GM19043 (cell line): Measurements from ENCODE around the gene SLC12A7.
"Not testable (repeated sequence)": the region's sequence is repeated elsewhere in the genome, so short reads cannot be mapped to it uniquely, and the experiment has no call there.

Source experiments
- ATAC-seq: cut with Tn5 transposase; IDR thresholded peaks from one replicate; pipeline ENCODE4 v1.9.1; 2021; ENCODE audit warnings: low read depth; ENCODE audit not compliant: unreplicated experiment

The SLC12A7 gene

DNA sequence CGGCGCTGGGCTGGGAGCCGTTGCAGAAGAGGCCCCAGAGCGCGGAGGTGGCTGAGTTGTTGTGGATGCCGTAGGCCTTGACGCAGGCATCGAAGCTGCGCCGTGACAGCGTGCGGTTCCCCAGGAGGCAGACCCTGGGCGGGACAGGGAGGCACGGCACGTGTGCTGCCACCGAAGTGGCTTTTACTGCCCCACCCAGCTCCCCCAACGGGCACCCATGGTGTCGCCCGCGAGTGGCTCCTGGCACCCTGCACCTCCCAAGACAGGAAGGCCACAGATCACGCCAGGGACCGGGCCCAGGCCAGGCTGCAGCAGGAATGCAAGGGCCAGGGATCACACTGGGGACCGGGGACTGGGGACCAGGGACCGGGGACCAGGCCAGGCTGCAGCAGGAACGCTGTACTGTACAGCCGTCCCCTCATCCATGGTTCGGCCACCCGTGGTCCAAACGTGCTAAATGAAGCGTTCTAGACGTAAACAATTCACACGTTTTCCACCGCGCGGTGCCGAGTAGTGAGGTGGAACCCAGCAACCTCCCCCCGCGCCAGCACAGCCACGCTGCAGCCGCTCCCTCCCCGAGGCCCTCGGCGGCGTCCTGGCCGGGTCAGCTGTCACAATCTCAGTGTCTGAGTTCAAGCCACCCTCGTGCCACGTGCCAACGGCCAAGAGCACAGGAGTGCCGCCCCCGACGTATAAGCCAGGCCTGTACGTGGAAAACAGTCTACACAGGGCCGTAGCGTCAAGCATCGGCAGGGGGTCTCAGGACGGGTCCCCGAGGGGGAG is 27.8 kb downstream of the SLC12A7 start:
- ATAC-seq, result no peak

DNA sequence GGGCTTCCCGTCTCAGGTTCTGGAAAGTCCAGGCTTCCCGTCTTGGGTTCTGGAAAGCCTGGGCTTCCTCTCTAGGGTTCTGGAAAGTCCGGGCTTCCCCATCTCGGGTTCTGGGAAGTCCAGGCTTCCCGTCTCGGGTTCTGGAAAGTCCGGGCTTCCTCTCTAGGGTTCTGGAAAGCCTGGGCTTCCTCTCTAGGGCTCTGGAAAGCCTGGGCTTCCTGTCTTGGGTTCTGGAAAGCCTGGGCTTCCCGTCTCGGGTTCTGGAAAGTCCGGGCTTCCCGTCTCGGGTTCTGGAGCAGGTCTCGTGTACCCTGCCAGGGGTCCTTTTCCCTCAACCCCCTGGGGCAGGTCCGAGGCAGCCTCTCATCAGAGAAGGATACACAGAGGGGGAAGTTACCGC is 28.8 kb downstream of the SLC12A7 start:
- ATAC-seq, result not testable (repeated sequence)

DNA sequence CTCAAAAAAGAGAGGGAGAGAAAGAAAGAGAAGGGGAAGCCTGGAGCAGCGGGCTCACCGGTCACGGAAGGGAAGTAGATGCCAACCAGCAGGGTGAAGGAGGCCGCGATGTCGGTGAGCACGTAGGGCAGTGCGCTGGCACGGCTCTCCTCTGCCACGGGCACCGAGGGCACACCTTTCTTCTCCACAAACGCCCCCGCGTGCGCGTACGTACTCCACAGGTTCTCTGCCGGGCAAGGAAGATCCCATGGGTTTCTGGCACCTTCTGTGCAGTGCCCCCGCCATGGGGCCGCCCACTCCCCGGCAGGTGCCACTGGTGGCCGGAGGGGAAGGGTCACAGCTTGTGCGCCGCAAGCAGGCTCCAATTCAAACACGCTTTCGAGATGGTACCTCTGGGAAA is 30.3 kb downstream of the SLC12A7 start:
- ATAC-seq, result no peak

DNA sequence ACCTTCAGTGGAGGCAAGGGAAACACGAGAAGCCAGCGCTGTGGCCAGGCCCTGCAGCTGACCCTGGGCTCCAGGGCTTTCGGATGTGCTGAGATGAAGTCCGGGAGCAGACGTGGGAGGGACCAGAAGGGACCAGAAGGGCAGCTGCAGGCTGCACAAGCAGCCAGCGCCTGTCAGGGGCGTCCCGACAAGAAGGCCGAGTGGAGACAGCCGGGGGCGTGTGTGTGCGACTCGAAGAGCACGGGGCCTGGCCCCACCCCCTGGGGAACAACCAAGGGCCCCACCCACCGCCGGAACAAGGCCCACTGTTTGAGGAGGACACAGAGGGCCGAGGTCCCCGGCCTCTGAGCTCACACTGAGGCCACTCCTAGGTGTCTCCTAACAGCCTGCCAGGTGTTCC is 31.4 kb downstream of the SLC12A7 start:
- ATAC-seq, result no peak

DNA sequence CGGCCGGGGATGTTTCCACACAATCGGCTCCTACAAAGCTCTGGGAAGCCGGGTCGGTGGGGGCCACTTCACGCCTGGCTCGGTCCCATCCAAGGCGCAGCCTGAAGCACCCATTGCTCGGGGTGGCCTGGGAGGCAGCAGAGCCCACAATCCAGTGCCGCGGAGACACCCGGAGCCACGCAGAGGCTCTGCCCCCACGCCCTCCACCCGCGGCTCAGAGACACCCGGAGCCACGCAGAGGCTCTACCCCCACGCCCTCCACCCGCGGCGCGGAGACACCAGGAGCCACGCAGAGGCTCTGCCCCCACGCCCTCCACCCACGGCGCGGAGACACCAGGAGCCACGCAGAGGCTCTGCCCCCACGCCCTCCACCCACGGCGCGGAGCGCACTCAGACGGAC is 31.9 kb downstream of the SLC12A7 start:
- ATAC-seq, result no peak

DNA sequence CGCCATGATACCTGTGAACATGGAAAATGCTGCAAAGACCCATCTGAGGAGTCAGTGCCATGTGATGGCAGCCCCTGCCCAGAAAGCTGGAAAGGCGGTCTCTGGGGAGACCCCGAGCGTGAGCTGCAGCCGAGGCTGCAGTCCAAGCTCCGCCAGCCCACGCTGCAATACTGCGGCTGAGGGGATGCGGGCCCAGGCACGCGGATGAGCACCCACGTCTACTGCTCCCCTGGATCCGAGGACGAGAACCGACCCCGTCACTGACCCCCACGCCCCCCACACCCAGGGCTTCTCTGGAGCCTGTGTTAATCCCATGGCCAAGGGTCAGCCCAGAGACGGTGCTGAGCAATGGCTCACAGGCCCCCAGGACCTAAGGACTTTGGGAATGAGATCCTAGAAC is 32.4 kb downstream of the SLC12A7 start:
- no peak for ATAC-seq

DNA sequence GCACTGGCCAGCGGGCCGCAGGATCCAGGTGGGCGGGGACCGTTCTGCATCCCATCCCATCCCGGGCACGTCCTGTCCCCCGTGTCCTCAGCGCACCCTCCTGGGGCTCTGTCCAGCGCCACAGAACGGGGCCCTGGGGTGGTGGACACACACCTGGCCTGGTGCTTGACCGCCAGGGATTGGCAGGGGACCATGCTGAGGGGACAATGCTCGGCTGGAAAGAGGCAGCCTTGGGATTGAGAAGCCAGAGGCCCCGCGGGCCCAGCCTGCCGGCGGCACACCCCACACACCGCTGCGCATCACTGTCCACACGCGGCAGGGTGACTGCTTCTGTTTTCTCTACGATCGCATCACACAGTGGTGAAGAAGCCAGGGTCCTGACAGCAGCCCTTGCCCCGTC is 33.0 kb downstream of the SLC12A7 start:
- no peak for ATAC-seq

DNA sequence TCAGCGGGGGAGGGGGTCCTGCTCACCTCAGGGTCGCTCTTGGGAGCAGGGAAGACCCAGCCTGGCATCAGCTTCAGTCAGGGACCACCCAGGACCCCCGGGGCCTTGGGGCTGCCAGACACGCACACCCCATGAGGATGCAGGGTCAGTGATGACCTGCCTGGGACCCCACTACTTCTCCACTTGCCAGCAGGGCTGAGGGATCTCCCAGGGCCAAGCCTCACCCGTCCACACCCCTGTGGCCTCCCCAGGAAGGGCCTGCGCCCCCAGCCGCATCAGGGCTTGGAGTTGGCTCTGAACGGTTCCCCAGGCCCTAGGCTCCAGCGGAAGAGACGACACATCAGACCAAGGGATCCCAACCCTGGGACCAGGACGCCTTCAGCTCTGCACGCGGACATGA is 33.7 kb downstream of the SLC12A7 start:
- ATAC-seq, result no peak

DNA sequence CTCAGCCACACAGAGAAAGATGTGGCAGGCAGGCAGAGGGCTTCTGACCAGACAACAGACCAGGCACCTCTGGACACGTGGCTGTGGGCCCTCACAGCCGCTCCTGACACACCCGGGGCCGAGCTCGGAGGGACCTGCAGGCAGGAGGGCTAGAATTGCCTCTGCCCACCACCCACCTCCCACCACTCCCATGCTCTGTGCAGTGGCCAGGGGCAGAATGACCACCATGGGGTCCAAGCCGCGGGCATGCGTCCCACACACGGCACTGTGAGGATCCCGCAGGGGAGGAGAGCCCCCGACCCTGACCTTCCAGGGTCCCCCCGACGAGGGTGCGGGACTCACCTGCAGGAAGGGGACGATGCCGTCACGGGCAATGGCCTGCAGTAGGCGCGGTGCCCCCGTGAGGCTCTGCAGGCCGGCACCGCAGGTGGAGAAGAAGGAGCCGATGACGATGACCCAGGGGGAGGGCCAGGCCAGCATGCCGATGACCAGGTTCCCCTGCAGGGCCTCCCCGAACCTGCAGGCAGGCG is 34.3 kb downstream of the SLC12A7 start:
- ATAC-seq, result no peak

DNA sequence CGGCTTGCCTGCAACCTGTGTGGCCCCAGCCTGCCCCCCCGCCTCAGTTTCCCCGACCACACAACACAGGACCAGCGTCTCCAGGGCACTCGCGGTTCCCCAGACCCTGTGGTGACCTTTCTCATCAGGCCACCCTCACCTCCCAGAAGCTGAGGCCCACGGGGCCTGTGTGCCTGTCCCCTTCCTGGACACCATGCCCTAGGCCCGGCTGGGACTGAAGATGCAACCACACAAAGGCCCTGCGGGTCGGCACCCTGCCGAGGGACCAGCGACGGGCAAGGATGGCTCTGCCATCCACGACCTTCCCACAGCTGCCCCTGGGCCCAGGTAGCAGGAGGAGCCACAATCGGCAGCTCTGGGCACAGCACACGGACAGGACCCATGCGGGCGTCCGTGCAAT is 34.8 kb downstream of the SLC12A7 start:
- no peak for ATAC-seq

DNA sequence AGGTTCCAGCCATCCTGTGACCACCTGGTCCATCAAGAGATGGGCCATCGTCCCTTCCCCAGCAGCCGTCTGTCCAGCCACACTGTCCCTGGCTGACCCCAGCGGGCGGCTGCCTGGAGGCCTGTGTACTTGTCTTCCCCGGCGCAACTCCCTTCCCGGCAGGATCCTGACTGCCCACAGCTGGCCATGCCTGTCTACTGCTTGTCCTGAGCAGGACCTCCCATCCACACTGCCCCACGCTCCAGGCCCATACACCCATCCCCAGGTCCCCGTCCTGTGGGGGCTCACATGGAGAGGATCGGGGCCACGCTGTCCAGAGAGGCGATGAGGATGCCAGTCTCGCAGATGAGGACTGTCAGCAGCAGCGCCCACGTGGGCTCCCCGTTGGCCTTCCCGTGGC is 35.5 kb downstream of the SLC12A7 start:
- ATAC-seq, result no peak

DNA sequence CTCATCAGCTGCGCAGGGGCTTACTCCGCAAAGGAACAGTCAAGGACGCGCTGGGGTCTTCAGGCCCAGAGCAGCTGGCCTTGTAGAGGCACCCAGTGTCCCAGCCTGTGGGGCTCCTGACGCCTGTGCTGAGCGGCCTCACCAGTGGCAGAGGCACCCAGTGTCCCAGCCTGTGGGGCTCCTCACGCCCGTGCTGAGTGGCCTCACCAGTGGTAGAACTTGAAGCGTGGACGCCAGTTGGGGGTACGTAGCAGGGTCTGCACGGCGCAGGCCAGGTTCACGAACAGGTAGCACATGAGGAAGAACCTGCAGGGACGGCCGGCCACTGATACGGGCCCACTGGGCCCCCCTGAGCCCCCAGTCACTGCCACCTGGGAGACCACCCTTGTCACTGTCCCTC is 35.9 kb downstream of the SLC12A7 start:
- no peak for ATAC-seq

DNA sequence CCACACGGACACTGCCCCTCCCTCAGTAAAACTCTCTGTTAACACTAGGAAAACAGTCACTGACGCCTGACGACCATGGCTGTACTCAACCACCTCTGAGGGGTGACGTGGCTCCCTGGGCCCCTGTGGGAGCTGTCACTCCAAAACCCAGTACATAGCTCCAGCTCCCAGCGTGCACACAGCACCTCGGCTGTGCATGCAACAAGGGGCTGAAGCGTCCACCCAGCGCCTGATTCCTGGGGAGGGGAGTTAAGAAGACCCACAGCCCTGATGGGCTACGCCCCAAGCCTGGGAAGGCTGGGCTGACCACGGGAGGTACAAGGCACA is 36.3 kb downstream of the SLC12A7 start:
- no peak for ATAC-seq

DNA sequence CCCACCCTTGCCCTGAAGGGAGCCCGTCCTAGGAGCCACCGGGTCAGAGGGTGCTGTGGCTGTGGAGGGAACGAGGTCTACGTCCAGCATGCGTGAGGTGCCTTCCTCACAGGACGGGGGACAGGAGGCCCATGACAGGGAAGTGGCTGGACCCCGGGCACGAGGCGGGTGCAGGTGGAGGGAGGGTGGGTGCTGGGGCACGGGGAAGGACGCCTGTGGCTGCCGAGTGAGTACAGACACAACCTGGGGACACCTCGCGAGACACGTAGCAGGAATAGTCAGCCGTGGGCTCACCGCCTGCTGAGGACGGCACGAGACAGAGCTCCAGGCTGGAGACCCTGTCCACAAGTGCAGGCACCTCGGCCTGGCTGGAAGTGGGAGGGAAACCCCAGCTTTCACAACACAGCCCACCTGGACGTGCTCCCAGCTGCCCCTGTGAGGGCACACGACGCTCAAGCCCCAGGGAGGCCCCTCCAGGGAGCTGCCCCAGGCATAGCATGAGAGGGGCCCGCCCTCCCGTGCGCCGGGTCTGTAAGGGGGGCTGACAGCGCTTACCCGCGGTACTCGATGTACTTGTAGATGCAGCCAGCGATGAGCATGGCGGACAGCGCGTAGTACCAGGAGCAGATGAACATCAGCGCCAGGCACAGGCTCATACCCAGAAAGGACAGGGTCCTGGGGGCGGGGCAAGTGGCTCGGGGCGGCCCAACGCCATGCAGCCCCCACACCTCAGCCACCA is 36.9 kb downstream of the SLC12A7 start:
- no peak for ATAC-seq

DNA sequence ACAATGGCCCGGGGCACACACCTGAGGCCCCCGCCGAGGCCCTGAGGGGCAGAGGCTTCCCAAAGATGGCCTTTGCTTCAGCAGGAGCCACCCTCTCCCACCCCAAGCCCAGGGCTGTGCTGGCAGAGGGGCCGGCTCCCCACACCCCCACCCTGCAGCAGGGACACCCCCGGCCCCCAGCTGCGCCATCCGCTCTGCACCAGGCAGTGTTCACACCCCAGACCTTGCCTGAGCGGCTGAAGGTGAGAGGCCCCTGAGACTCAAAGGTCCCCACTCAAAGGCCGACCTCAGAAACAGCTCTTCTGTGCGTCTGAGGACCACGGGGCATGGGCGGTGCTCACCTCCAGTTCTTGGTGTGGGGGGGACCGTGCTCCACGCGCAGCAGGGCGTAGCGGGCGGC is 37.6 kb downstream of the SLC12A7 start:
- ATAC-seq, result no peak

DNA sequence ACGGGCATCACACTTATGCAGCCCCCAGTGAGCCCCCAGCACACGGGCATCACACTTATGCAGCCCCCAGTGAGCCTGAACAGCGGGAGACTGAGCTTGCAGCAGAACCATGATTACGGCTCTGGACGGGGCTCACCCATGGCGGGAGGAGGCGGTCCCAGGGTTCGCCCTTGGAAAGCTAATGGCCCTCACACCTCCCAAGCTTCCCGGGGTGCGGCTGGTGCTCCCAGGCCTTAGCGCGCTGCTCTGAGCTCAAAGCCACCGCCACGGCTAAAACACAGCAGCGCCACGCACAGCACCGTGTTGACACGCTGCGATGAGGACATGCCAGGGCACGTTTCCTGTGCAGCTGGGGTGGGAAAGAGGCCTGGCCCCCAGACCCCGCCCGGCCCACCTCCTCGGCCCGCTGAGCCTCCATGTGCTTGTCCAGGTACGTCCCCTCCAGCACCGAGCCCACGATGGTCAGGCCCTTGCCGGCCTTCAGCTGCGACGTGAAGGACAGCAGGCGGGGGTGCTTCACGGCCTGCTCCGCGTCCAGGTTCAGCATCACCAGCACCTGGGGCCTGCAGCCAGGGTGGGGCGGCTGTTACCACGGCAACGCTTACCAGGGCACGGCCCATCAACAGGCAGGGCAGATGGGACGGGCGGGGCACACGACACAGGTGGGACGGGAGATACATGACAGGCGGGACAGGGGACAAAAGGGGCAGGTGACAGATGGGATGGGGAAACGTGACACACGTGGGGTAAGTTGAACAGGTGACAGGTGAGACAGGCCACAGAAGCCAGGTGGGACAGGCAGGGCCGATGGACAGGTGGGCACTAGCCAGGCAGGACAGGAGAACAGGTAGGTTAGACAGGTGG is 38.4 kb downstream of the SLC12A7 start:
- no peak for ATAC-seq

DNA sequence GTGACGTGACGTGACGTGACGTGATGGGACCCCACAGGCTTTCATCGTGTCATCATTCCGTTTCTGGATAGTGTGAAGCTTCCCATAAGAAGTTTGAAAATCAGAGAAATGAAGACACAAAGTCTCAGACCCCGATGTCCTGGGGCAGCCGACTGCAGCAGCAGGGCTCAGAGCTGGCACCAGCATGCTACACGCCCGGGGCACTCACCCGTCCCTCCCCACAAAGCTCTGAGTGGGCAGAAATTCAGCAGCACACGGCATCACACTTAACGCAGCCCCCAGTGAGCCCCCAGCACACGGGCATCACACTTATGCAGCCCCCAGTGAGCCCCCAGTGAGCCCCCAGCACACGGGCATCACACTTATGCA is 42.2 kb downstream of the SLC12A7 start:
- ATAC-seq, result no peak

DNA sequence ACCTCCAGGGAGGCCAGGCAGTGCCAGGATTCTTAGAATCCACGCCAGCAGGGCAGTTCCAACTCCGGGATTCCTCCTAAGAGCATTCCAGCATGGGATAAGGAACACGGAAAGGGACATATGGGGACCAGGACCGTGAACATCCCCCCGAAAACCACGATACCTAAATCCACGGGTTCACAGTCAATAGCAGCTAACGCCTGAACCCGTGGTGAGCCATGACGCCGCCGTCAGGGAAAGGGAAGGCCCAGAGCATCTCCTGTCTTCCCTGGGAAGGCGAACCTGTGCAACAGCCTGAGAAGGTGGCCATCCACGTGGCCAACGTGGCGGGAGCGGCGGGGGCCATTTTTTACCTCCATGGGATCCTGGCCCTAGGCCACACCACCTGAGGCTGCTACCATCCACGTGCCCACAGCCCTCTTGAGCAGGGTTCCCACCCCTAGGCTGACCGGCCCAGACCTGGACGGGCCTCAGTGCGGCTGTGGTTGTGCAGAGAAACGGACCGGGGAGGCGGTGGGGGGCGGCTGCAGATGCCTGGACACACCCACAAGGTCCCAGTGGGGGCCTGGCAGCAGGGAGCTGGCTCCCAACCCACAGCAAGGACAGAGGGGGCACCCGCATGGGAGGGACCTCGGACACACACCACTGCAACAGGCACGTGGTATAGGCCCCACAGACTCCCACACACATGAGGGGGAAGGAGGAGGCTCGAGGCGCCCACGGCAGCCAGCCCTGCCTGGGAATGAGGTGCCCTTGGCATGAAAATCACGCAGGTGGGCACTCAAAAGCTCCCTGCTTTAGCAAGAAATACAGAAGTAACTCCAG is 42.8 kb downstream of the SLC12A7 start:
- ATAC-seq, result no peak

DNA sequence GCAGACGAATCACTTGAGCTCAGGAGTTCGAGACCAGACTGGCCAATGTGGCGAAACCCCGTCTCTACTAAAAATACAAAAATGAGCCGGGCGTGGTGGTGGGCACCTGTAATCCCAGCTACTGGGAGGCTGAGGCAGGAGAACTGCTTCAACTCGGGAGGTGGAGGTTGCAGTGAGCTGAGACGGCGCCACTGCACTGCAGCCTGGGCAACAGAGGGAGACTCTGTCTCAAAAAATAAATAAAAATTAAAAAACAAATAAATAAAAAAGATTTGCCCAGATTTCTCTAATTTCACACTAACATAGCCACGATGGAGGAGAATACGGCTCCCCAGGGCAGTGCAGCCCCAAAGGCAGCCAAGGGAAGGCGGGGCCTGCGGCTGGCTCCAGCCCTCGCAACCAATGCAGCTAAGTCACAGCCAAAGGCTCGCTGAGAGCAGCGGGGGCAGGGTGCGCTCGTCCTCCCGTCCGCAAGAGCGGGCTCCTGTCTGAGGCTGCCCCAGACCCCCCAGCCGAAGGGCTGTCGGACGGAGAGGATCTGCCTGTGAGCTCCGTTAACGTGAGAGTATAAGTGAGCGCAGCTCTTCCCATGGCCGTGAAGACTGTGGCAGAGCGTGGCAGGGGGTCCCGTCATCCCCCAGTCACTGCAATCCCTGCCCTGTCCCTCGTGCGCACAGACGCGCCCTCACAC is 43.5 kb downstream of the SLC12A7 start:
- ATAC-seq, result no peak
